HG03432 (cell line): ENCODE measurements around the gene DOK5.

Experiments
- ATAC-seq: cut with Tn5 transposase; IDR thresholded peaks from one replicate; pipeline ENCODE4 v1.9.1; 2021; ENCODE audit warnings: mild to moderate bottlenecking, moderate library complexity; ENCODE audit not compliant: unreplicated experiment

The DOK5 gene

DNA sequence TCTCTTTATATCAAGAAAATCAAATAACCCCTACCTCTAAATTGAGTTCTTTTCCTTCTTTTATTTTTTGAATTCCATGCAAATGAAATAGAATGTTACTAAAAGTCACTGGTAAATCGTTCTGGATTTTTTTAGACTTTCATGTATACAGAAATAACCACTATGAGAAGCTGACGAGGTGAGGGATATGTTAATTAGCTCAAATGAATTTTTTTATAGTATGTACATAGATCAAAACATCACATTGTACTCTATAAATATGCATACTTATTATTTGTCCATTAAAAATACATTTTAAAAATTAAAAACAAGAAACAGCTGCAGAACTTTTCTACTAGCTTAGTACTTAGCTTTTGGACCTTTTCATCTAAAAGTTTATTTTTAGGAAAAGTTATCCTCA, 165.4 kb downstream of the DOK5 start:
- ATAC-seq = no peak

DNA sequence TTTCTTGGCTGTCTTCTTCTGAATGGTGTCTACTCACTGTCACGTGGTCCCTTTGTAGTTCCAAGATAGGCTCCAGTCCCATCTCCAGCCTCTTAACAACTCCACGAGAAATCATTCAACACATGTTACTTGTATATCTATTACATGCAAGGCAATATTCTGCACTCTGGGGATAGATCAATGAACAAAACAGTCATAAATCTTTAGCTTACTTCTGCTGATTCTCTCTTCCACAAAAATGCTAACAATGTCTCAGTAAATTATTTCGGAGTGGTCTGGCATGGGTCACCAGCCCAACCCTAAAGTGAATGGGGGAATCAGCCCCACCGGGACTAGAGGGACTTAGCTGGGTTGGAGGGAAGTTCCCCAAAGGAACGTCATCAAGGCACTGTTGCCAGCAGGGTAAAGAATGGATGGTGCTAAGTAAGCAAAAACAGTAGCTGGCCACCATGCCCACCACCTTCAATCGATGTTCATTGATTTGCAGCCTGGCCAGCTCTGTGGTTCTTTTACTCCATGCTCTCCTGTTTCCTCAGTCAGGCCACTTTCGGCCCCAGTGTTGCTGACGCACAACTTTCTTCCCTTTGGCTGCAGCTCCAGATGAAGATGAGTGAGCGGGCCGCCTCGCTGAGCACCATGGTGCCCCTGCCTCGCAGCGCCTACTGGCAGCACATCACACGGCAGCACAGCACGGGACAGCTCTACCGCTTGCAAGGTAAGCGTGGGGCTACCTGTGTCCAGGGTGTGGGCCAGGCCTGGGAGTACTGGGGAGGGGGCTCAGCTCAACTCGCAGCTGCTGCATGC, 167.7 kb downstream of the DOK5 start:
- no peak for ATAC-seq

DNA sequence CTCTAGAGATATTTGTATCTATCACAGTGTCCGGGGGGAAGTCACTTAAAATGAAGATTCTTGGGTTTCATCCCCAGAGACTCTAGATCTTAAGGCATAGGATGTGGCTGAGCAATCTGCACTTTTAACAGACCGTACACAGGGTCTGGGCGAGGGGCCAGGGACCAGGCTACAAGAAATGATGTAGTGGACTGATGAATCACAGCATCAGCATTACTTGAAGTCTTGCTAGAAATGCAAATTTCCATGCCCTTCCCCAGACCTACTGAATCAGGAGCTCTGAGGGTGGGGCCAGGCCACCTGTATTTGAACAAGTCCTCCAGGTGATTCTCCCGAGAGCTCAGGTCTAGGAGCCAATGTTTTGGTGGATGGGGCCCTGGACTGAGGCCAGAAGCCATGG, 168.4 kb downstream of the DOK5 start:
- no peak for ATAC-seq

DNA sequence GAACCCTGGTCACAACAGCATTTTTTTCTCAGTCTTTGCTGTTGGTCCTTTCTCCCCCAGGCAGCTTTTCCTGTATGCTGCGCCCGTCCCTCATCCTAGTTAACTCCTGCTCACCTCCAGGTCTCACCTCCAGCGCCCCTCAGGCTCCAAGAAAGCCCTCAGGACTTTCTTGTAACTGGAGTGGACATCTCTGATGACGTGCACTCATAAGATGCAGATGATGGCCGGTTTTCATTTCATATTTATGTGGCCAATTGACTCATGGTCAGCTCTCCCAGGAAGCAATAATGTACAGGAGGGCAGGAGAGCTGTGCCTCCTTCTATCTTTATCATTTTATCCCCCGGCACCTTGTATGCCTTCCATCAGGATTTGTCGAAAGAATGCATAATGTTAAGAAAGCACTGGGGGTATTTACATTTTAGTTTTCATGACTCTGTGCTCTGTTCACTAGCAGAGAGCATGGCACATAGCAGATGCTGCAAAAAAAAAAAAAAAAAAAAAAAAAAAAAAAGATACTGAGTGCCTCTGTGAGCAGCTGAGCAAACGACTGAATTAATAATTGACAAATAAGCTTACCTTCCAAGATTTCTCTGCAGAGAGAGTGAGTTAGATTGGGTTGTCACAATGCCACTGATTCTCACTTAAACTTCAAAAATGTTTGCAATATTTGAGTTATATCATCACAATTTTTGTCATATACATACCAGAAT, 170.2 kb downstream of the DOK5 start:
- ATAC-seq = no peak

DNA sequence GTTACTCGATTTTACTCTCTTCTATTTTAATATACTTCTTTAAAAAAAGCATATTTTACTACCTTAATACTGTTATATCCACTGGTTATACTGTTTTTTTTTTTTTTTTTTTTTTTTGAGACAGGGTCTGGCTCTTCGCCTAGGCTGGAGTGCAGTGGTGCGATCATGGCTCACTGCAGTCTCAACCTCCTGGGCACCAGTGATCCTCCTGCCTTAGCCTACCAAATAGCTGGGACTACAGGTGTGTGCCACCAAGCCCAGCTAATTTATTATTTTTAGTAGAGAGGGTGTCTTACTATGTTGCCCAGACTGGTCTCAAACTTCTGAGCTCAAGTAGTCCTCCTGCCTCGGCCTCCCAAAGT, 170.7 kb downstream of the DOK5 start:
- no peak for ATAC-seq

DNA sequence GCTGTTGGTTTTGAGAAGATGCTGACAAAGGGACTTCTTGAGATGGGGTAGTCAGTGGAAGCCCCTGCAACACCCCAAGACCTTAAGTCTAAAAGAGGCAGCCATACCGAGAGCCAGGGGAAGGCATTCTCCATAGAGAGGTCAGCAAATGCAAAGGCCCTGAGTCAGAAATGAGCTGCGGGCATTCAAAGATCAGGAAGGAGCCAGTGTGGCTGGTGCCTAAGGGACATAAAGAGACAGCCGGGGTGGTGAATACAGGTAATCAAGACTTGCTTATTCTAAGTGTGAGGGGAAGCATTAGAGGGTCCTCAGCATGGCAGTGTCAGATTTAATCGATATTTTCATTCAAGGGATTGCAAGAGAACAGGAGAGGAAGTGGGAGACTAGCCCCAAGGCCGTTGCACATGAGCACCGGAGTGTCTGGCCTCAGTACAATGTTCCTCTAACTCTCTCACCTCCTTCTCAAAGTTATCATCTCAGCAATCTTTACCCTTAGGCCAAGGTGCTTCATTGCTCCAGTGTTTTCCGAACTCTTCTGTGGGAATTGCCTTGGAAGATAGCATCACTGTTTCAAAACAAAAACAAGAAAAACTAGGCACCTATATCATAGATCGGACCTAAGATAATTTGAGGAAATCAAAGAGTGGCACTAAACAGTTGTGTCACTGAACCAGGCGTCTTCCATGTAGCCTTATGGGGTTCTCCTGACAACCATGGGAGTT, 173.2 kb downstream of the DOK5 start:
- ATAC-seq = no peak

DNA sequence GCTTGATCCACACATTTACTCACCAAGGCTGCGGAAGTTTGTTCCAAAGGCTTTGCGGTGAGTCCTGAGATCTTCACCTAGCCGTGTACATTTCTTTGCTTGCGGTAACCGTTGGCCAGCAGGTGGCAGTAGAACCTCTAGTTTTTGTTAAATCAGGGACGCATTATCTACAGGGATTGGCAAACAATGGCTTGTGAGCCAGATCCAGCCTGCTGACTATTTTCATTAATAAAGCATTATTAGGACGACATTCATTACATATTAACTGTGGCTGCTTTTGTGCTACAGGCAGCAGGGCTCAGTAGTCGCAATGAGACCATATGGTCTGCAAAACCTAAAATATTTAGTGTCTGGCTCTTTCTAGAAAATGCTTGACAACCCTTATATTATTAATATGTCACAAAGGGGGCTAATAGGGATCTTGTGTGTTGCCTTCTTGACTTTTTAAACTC, 174.1 kb downstream of the DOK5 start:
- ATAC-seq = peak; percentile 82

DNA sequence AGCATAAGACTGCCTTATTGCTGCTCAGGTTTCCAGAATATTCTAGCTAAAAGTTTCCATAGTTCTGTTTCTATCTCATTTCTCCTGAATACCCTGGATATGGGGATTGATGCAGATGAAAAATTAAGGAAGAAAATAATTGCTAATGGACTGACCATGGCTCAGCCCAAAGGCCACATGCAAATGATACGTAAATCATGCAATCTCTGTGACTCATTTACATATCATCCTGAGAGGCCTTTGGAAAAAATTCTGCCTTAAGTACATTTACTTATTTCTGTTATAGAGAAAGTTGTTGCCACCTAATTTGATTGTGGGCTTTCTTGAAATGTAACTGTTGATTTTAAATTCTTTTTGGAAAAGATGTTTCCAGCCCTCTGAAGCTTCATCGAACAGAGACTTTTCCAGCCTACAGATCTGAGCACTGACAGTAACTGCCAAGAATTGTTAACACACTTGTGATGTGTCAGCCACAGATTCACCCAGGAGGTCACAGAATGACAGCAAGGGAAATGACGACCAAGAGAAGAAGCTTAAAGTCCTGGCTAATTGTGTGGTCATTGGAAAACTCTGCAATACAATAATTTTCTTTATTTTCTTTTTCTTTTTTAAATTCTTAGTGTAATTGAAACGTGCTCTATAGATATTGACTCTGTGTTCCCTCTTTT, 174.8 kb downstream of the DOK5 start:
- no peak for ATAC-seq

DNA sequence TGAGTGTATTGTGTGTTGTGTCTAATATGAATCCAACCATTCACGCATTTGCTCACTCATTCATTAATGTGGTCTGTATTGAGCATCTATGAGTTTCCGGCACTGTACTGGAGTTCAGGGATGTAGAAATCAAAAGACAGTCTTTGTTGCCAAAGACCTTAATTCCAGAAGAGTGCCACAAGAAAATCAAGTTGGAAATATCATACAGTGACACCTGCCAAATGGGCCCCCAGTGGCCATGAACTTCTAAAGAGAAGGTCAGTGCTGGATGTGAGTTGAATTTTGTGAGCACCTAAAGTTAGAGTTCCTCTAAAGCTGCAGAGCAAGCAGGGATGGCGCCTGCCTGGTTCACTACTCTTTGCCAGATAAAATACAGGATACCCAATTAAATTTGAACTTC, 175.9 kb downstream of the DOK5 start:
- ATAC-seq = no peak

DNA sequence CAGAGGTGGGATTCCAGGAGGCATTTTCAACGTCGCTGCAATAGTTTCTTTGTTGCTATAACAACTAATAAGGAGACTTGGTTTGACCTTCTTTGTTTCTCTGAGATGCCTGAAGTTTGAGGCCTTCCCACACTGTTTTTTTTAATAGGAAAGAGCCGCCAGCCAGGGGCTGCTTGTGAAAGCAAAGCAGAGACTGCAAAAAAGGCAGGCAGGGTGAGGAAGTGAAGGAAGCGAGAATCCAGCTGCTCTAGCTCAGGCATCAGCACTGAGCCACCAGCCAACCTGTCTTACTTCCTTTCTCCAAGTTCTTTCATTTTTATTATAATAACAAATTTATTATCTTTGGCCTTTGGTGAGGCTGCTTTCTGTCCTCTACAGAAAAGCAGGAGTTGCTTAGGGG, 179.1 kb downstream of the DOK5 start:
- no peak for ATAC-seq

DNA sequence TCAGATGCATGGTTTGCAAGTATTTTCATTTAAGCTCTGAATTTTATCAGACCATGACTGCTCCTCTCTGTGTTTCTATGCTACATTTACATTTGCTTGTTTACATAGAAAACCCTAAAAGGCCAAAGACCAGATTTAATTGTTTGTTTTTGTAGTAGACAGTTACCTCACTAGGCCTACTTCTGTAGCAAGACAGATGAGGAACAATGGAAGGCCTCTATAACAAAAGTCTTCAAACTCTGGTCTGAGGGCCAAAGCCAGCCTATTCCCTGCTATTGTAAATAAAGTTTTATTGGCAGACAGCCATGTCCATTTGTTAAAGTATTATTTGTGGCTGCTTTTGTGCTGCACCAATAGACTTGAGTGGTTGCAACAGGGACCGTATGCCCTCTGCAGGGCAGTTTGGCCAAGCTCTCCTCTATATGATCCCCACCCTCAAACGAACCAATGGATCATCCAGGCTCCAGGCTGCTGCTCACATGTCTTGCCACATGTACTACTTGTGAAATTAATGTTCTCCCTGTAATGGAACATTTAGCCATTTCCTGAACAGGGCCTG, 182.0 kb downstream of the DOK5 start:
- no peak for ATAC-seq

DNA sequence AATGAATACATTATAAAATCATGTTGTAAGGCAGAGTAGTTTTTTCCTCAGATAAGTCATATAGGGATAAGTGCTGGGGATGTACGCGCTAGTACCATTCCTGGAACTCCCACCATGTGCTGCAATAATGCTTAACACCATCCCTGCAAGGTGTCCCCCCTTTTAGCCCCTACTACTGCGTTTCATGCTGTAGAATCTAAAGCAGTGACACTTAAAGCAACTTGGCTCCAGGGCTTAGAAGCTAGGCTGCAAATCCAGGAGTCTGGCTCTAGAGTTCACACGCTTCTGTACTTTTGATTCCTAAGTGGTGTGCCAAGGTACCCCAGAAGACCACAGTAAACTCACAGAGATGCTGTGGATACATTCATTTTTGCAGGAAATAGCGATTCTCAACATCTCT, 183.1 kb downstream of the DOK5 start:
- ATAC-seq = no peak

DNA sequence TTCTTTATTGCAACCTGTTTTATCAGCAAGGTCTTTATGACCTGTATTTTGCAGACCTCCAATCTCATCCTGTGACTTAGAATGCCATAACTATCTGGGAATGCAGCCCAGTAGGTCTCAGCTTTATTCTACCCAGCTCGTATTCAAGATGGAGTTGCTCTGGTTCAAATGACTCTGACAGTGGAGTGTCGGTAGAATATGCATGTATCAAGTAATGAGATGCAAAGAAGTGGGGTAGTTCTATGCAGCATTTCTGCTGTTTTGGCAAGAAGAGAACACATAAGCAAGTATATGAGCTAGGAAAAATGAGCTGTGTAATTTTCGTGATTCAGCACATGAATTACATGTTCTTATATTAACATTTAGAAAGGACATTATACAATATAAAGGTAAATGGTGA, 185.9 kb downstream of the DOK5 start:
- ATAC-seq = no peak

DNA sequence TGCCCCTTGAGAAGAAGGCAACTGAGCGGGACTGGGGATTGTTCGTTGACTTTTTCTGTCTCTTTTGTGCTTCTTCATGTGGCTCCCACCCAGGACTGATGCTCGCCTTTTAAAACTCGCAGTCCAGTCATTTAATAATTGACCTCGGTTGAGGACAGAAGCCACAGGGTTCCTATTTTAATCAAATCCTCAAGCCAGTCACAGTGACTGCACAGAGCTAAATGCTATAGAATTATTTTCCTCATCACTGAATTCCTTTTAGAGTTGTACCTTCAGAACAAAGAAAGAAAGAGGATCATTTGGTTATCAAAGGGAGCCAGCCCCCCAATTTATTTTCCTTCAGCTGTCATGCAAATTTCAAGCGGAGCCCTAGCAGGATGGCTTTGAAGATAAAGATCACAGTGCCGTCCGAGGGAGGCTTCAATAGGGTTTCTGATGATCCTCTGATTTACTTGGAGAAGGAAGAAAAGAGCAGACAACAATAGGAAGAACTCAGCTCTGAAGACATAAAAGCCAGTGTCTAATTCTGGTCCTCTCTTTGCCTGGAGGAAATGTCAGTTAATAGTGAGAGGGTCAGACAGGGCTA, 186.6 kb downstream of the DOK5 start:
- no peak for ATAC-seq

DNA sequence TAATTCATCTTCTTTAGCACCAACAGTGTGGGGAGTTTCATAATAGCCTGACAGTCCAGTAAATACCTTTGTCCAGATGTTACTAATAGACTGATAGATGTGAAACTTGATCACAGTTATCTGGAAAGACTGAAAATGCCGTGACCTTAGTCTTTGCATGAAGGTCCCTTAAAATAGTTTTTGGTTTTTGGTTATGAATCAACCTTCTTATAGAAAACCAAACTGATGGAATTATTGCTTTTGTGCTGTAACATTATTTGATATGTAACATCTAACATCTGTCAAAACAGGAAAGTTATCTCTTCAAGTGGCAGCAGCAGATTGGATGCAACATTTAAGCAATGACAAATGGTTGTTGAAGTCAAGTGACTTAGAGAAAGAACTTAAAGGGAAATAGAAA, 190.4 kb downstream of the DOK5 start:
- ATAC-seq = peak; percentile 64

DNA sequence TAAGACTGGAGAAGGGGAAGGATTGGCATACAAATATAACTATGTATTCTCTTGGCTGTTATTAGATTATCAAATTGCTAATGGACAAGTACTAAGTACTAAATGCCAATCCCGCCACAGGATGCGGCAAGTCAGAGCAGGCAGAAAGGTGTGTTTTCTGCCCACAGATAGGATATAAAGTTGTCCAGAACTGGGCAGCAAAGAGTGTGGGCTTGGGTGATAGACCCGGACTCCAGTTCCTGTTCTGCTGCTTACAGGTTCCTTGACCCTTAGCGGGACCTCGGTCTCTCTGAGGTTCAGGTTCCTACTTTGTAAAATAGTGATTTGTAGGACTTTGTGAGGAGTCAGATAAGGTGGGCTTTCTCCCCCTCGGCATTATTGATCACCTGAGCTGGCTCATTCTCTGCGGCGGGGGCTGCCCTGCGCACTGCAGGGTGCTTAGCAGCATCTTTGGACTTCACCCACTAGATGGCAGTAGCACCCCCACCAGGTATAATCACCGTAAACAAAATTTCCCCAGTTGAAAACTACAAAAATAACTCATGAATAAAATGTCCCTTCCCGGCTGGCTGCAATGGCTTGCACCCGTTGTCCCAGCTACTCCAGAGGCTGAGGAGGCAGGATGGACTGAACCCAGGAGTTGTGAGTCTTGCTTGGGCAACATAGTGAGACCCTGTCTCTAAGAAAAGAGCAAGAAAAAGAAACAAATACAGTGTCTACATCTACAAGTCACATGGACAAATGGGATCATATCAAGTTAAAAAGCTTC, 193.1 kb downstream of the DOK5 start:
- peak; percentile 81 for ATAC-seq

DNA sequence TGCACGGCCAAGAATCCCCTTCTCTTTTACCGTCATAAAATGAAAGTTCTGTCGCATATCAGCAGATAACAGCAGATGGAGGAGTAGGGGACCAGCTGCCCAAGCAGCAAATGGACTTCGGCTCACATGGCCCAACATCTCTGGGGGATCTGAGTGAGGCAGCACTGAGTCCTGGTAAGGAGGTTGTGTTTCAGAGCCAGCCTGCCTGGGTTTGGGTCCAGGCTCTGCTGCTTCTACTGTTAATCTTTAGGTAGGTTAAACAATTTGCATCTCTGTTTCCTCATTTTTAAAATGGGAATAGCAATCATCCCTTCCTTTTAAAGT, 193.6 kb downstream of the DOK5 start:
- no peak for ATAC-seq

DNA sequence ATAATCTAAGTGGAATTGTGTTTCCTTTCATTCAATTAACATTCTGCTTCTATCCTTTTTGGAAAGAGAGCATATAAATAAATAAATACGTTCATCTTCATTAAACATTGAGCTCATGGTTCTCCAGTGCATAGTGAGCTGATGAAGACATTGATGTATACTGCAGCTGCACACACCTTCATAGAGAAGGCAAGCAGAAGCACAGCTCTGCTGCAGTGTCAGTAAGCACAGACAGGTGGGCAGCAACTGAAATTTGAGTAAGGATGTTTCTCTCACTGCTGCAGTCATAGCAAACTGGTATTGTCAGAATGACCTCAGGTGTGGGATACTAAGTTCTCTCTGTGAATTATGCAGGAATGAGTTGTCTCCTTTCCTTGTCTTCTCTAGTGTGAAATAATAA, 202.9 kb downstream of the DOK5 start:
- no peak for ATAC-seq

DNA sequence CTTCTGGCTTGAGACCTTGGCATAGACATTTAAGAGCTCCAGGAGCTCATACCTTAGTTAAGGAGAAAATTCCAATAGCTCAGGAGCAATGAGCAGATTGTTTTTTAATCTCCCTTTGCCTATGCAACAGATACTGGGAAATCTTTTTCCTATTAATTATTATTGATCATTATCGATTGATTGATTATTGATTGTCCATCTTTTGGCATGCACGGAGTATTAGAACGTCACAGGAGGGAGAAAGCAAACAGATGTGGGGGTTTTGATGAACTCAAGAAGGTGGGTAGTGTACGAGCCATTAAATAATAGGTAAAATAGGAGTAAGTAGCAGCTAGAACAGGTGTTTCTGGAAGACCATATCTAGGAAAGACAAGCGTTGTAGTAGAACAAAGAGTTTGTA, 205.0 kb downstream of the DOK5 start:
- no peak for ATAC-seq
